Lower leg skin (tissue), 3 donors: ENCODE measurements around the gene ZNF462.

Experiments used
- POLR2A ChIP-seq, 2 donors: fragments of 450-650 bp; IDR thresholded peaks; one replicate each; pipeline ENCODE4 v1.6.1; 2016 to 2017; ENCODE audit warnings: antibody characterized with exemption in 2 of 2, mild to moderate bottlenecking in 1 of 2, moderate library complexity in 1 of 2
- TF ChIP-seq, protein P1 (sequence below), 3 donors: fragments of 450-650 bp; IDR thresholded peaks; one replicate each; pipeline ENCODE4 v1.5.1; 2016; ENCODE audit warnings: antibody characterized with exemption in 3 of 3, mild to moderate bottlenecking in 3 of 3, moderate library complexity in 2 of 3

DNA sequence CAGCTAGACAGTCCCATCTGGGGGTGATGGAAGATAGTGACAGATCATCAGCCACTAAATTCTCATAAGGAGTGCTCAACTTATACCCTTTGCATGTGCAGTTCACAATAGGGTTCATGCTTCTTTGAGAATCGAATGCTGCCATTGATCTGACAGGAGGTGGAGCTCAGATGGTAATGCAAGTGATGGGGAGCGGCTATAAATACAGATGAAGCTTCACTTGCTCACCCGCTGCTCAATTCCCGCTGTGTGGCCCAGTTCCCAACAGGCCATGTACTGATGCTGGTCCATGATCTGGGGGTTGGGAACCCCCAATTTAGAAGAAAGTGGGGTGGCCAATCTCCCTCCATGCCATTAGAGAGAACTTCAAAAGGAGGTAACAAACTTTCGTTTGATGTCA is 44.9 kb upstream of the ZNF462 start:
- TF ChIP-seq, protein P1, sequence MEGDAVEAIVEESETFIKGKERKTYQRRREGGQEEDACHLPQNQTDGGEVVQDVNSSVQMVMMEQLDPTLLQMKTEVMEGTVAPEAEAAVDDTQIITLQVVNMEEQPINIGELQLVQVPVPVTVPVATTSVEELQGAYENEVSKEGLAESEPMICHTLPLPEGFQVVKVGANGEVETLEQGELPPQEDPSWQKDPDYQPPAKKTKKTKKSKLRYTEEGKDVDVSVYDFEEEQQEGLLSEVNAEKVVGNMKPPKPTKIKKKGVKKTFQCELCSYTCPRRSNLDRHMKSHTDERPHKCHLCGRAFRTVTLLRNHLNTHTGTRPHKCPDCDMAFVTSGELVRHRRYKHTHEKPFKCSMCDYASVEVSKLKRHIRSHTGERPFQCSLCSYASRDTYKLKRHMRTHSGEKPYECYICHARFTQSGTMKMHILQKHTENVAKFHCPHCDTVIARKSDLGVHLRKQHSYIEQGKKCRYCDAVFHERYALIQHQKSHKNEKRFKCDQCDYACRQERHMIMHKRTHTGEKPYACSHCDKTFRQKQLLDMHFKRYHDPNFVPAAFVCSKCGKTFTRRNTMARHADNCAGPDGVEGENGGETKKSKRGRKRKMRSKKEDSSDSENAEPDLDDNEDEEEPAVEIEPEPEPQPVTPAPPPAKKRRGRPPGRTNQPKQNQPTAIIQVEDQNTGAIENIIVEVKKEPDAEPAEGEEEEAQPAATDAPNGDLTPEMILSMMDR (IDR thresholded peaks at IDR 0.05), result no peak
- TF ChIP-seq POLR2A (IDR thresholded peaks at IDR 0.05), result no peak
